IMR-90 (cell line): Measurements from ENCODE around the gene COCH. TPM values are rescaled to one million over a fixed set of nuclear protein-coding genes. Genes with fewer than 3 reads are reported as not detected.

Source experiments
- ATAC-seq: fragments of 200-7000 bp; cut with Tn5 transposase; 2 replicates; pipeline ENCODE4 v1.9.1; 2020; ENCODE audit warnings: low read depth, mild to moderate bottlenecking, moderate library complexity
- BruUV-seq: library from RNA; stranded (reverse); fragments of 400-500 nt; replicated peaks from 2 replicates; lab custom pipeline; 2021; lab: Mats Ljungman, UMichigan
- CTCF ChIA-PET: fragments of 300-600 bp; formaldehyde crosslinking; extraction: SDS; loops from one replicate; lab custom pipeline; 2021; ENCODE audit warnings: antibody characterized with exemption; lab: Yijun Ruan, JAX
- POLR2A ChIA-PET: fragments of 300-600 bp; sonication (Branson Sonifier 250); formaldehyde crosslinking; loops from one replicate; lab custom pipeline; 2022; ENCODE audit warnings: antibody characterized with exemption; ENCODE audit not compliant: unreplicated experiment; lab: Charles Lee
- DNase-seq: peaks from one replicate; pipeline ENCODE4 v3.0.0; 2013
- H2AFZ ChIP-seq: replicated peaks from 2 replicates; pipeline ENCODE3; 2013; ENCODE audit warnings: low read length, mild to moderate bottlenecking; ENCODE audit not compliant: poor library complexity
- H2AK5ac ChIP-seq: 2 replicates; pipeline ENCODE4 v1.6.1; 2013; ENCODE audit warnings: low read depth, low read length, inconsistent platforms
- H2AK9ac ChIP-seq: replicated peaks from 2 replicates; pipeline ENCODE3; 2013; ENCODE audit warnings: mild to moderate bottlenecking, low read depth, low read length, moderate library complexity; ENCODE audit not compliant: poor library complexity
- H2BK120ac ChIP-seq: 2 replicates; pipeline ENCODE4 v1.6.1; 2013; ENCODE audit warnings: low read depth, low read length, inconsistent platforms
- H2BK15ac ChIP-seq: 3 replicates; pipeline ENCODE4 v1.6.1; 2013; ENCODE audit warnings: low read depth, low read length, inconsistent platforms
- H2BK20ac ChIP-seq: 2 replicates; pipeline ENCODE4 v1.6.1; 2013; ENCODE audit warnings: low read depth, mild to moderate bottlenecking, inconsistent platforms, low read length, moderate library complexity
- H2BK5ac ChIP-seq: 2 replicates; pipeline ENCODE4 v1.6.1; 2013; ENCODE audit warnings: mild to moderate bottlenecking, low read depth, low read length, inconsistent platforms; ENCODE audit not compliant: poor library complexity, severe bottlenecking
- H3K14ac ChIP-seq: replicated peaks from 2 replicates; pipeline ENCODE4 v1.6.1; 2013; ENCODE audit warnings: low read depth, low read length, inconsistent platforms
- H3K18ac ChIP-seq: 2 replicates; pipeline ENCODE4 v1.6.1; 2013; ENCODE audit warnings: low read depth, low read length, control low read depth
- H3K23ac ChIP-seq: 2 replicates; pipeline ENCODE4 v1.6.1; 2013; ENCODE audit warnings: low read depth, low read length, inconsistent platforms
- H3K27ac ChIP-seq: 2 replicates; pipeline ENCODE4 v1.5.1; 2013; ENCODE audit warnings: mild to moderate bottlenecking, control low read depth, low read length; ENCODE audit not compliant: insufficient read depth
- H3K27me3 ChIP-seq: 2 replicates; pipeline ENCODE4 v1.6.1; 2013; ENCODE audit warnings: low read length; ENCODE audit not compliant: control insufficient read depth, insufficient read depth
- H3K36me3 ChIP-seq: 2 replicates; pipeline ENCODE4 v1.6.1; 2013; ENCODE audit warnings: low read length, mixed read lengths; ENCODE audit not compliant: control insufficient read depth, insufficient read depth
- H3K4ac ChIP-seq: 2 replicates; pipeline ENCODE4 v1.6.1; 2013; ENCODE audit warnings: low read depth, low read length, inconsistent platforms
- H3K4me1 ChIP-seq: 2 replicates; pipeline ENCODE4 v1.6.1; 2013; ENCODE audit warnings: low read length, mixed read lengths; ENCODE audit not compliant: control insufficient read depth, insufficient read depth
- H3K4me2 ChIP-seq: 2 replicates; pipeline ENCODE4 v1.6.1; 2013; ENCODE audit warnings: low read depth, mild to moderate bottlenecking, control low read depth, low read length, moderate library complexity
- H3K4me3 ChIP-seq: 2 replicates; pipeline ENCODE4 v1.5.1; 2013; ENCODE audit warnings: low read depth, mild to moderate bottlenecking, control low read depth, low read length, moderate library complexity; ENCODE audit not compliant: insufficient read depth
- H3K56ac ChIP-seq: 2 replicates; pipeline ENCODE4 v1.6.1; 2013; ENCODE audit warnings: low read length, inconsistent platforms; ENCODE audit not compliant: insufficient read depth; ENCODE audit errors: extremely low read depth
- H3K79me1 ChIP-seq, 2 experiments: 2 replicates each; pipeline ENCODE4 v1.6.1; 2013; ENCODE audit warnings: low read length in 2 of 2, inconsistent platforms in 1 of 2, low read depth in 1 of 2
- H3K9ac ChIP-seq: 2 replicates; pipeline ENCODE4 v1.6.1; 2013; ENCODE audit warnings: low read depth, low read length, control low read depth
- H3K9me1 ChIP-seq: 2 replicates; pipeline ENCODE4 v1.6.1; 2013; ENCODE audit warnings: low read length, inconsistent platforms; ENCODE audit not compliant: insufficient read depth
- H3K9me3 ChIP-seq: 2 replicates; pipeline ENCODE4 v1.6.1; 2013; ENCODE audit warnings: low read length; ENCODE audit not compliant: control insufficient read depth, insufficient read depth
- H4K20me1 ChIP-seq: 2 replicates; pipeline ENCODE4 v1.6.1; 2013; ENCODE audit warnings: low read length, inconsistent platforms; ENCODE audit not compliant: insufficient read depth
- H4K5ac ChIP-seq: 2 replicates; pipeline ENCODE4 v1.6.1; 2013; ENCODE audit warnings: mild to moderate bottlenecking, low read depth, low read length, control low read depth
- H4K8ac ChIP-seq, 2 experiments: 2 replicates each; pipeline ENCODE4 v1.6.1; 2013; ENCODE audit warnings: low read depth in 2 of 2, low read length in 2 of 2, control low read depth in 1 of 2, inconsistent platforms in 1 of 2
- H4K91ac ChIP-seq: 2 replicates; pipeline ENCODE4 v1.6.1; 2013; ENCODE audit warnings: low read depth, low read length, inconsistent platforms; ENCODE audit not compliant: insufficient read depth
- BHLHE40 ChIP-seq: fragments of 150-350 bp; IDR thresholded peaks from 2 replicates; pipeline ENCODE4 v1.6.1; 2016; ENCODE audit warnings: mild to moderate bottlenecking, low read depth, low read length
- MAFK ChIP-seq: IDR thresholded peaks from 2 replicates; pipeline ENCODE4 v1.6.1; 2012; ENCODE audit warnings: low read depth, low read length, improper control_type of control experiment
- MXI1 ChIP-seq: IDR thresholded peaks from 2 replicates; pipeline ENCODE4 v1.6.1; 2012; ENCODE audit warnings: low read depth, mild to moderate bottlenecking, low read length, moderate library complexity, borderline replicate concordance
- WGBS, 2 experiments: methylation state at CpG; one replicate each; pipeline versions ENCODE4 v1.1.5 to v1.1.7; 2013; ENCODE audit warnings: missing lambda C conversion rate in 2 of 2; ENCODE audit not compliant: insufficient read length in 1 of 2; ENCODE audit errors: extremely low coverage in 2 of 2; 5-methylcytosine and 5-hydroxymethylcytosine counted together
- dilution Hi-C: fragments of 300-500 bp; cut with HindIII; formaldehyde crosslinking; loops from one replicate; pipeline ENCODE4 v1.14.3; 2018; ENCODE audit warnings: low sequenced_read_pairs; ENCODE audit not compliant: unreplicated experiment
- in situ Hi-C: fragments of 300-500 bp; cut with MboI; formaldehyde crosslinking; loops from 3 replicates; pipeline ENCODE4 v1.14.3; 2019; ENCODE audit warnings: low sequenced_read_pairs, inconsistent platforms, mixed read lengths
- intact Hi-C: fragments of 100-400 bp; cut with micrococcal nuclease; formaldehyde crosslinking; loops from 2 replicates; pipeline ENCODE4 v1.10.0; 2022
- polyA plus RNA-seq, 3 experiments: library from polyadenylated mRNA; depleted of rRNA; stranded (reverse); fragments of >200 nt; gene quantifications; 2 replicates each; pipeline ENCODE4 v1.2.3, GENCODE V29; 2012; ENCODE audit warnings: low replicate concordance in 1 of 3
- total RNA-seq: library from RNA; depleted of rRNA; stranded (reverse); fragments of >200 nt; gene quantifications from 2 replicates; pipeline ENCODE4 v1.2.3, GENCODE V29; 2012

Gene COCH
- total and polyA plus RNA-seq, 2 of the 4 experiments (the other 2 are of a cell fraction) = 0.17 to 0.18 TPM

GRCh38 chr14:30915596-30915995 is 41.2 kb downstream of the COCH start:
- intact Hi-C loops (no loop called here), in situ Hi-C loops (no loop called here), dilution Hi-C loops (no loop called here)
- Histone ChIP-seq H3K36me3 (peaks cover 7% of the 10 kb centered on the region), H4K5ac (no peak overlapping the region), H2BK5ac (no peak overlapping the region), H3K4me1 (0 out of 2 replicates have a peak, but pooled peaks cover 1% of the 10 kb centered on the region), H2AK9ac (no peak overlapping the region), H2AK5ac (no peak overlapping the region), H2BK20ac (no peak overlapping the region), H3K27ac (no peak overlapping the region), H3K9me1 (no peaks in the 10 kb centered on the region; the same call in 1 of the 2 replicates), H2BK15ac (no peak overlapping the region), H3K9me3 (no peaks in the 10 kb centered on the region), H3K18ac (no peak overlapping the region), H3K4me2 (no peak overlapping the region), H4K20me1 (no peaks in the 10 kb centered on the region), H3K14ac (no peak overlapping the region), H2AFZ (no peak overlapping the region), H4K8ac (no peak overlapping the region), H3K56ac (no peak overlapping the region), H3K79me1 (peaks cover 14 to 19% of the 10 kb centered on the region in 2 experiments), H3K4ac (no peak overlapping the region), H3K9ac (no peak overlapping the region), H3K23ac (no peak overlapping the region), H3K27me3 (no peaks in the 10 kb centered on the region), H3K4me3 (no peak overlapping the region), H2BK120ac (no peak overlapping the region), H4K91ac (no peak overlapping the region)
- no TSS peak for BruUV-seq
- ChIA-PET CTCF (interaction anchor here (1.2 kb wide), 1 partner anchor 11 kb away, joined by 3 read pairs; no protein-coding TSS in a partner anchor), POLR2A (interaction anchor here (0.7 kb wide), 1 partner anchor 371 kb away, joined by 9 read pairs; no protein-coding TSS in a partner anchor)
- DNase-seq (no peak), ATAC-seq (no peak)
- no peak for TF ChIP-seq MAFK
- TF ChIP-seq BHLHE40 = no peak
- no peak for TF ChIP-seq MXI1
- no CpG with 5 or more reads among the region's 2 CpGs for WGBS, 2 experiments
